22Rv1 (cell line): ENCODE measurements around the gene CMTM4.
A peak's percentile ranks its signal among the peaks of the same experiment; 100 is the strongest.

Experiments used
- H3K27ac ChIP-seq: fragments of 450-650 bp; 2 replicates; pipeline ENCODE4 v1.5.1; 2017
- CTCF ChIP-seq: fragments of 450-650 bp; IDR thresholded peaks from 2 replicates; pipeline ENCODE4 v1.5.1; 2017; ENCODE audit warnings: mild to moderate bottlenecking
- ZFX ChIP-seq: fragments of 450-650 bp; IDR thresholded peaks from 2 replicates; pipeline ENCODE4 v1.6.1; 2017; ENCODE audit warnings: antibody characterized with exemption, borderline replicate concordance

The CMTM4 gene

GRCh38 chr16:66696669-66697630, at the start of gene CMTM4:
Gene CMTM4, minus strand, starts transcription at chr16:66696743. Its CDS starts 218 bp downstream, at chr16:66696525.
- peak; percentile 83 for TF ChIP-seq CTCF
- no peak for TF ChIP-seq ZFX
- H3K27ac ChIP-seq, result peak within 1 kb of the TSS; percentile 85

- H3K27ac ChIP-seq, result no peak overlapping the region
Observed at GRCh38 chr16:66746048-66746447, 49.5 kb upstream of the CMTM4 start.

GRCh38 chr16:66741950-66742808, 45.6 kb upstream of the CMTM4 start:
- H3K27ac ChIP-seq, result peak overlapping the region; percentile 71
- no peak for TF ChIP-seq CTCF

More at GRCh38 chr16:66746048-66746447, 49.5 kb upstream of the CMTM4 start:
- no peak for TF ChIP-seq CTCF
- no peak for TF ChIP-seq ZFX

GRCh38 chr16:66741169-66741900, 44.8 kb upstream of the CMTM4 start:
- H3K27ac ChIP-seq, result peak overlapping the region; percentile 71
- TF ChIP-seq ZFX (no peak), CTCF (no peak)

- TF ChIP-seq CTCF, result no peak
- no peak for TF ChIP-seq ZFX
- peak overlapping the region; percentile 71 for H3K27ac ChIP-seq
Observed at GRCh38 chr16:66740533-66740932, 44.0 kb upstream of the CMTM4 start.

- TF ChIP-seq ZFX (no peak), CTCF (peak; percentile 87)
- H3K27ac ChIP-seq, result peak overlapping the region; percentile 71
Observed at GRCh38 chr16:66740010-66740409, 43.5 kb upstream of the CMTM4 start.
